ENCODE data around the gene CCDC51. TPM values are rescaled to one million over a fixed set of nuclear protein-coding genes. Genes with fewer than 3 reads are reported as not detected.

Gene CCDC51
- total and polyA plus RNA-seq, 2 of the 13 experiments (the other 11 are each of a cell fraction or from before 2014, with no cell fraction given): 18.1 to 29.4 TPM

DNA sequence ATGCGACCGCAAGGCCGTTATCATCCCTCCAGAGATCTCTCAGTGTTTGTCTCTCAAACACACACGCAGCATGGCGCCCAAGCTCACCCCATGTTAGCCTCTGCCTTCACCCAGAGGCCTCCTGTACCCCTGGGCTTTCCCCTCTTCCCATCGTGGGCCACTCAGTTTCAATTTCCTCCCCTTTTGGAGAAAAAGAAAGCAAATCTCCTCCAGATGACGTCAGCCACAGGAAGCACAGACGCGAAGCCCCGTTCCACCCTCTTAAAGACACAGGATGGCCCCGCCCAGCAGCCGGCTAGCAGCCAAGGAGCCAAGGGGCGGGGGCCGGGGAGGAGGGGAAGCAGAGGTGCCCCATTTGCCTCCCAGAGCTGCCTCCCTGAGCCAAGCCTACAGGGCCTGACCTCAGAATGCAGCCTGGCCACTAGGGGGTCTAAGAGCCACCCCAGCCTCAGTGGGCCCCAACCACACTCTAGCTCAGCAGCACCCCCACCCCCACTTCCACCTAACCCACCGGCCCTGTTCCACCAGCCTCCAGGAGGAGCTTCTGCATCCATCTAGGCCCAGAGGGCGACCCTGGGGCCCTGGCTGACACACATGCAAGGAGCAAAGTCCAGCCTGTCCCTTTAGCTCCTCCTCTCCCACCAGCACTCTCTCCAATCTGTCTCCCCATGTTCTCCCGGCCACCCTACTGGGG, 33.2 kb upstream of the CCDC51 start (continued):
- TF ChIP-seq, protein P1, sequence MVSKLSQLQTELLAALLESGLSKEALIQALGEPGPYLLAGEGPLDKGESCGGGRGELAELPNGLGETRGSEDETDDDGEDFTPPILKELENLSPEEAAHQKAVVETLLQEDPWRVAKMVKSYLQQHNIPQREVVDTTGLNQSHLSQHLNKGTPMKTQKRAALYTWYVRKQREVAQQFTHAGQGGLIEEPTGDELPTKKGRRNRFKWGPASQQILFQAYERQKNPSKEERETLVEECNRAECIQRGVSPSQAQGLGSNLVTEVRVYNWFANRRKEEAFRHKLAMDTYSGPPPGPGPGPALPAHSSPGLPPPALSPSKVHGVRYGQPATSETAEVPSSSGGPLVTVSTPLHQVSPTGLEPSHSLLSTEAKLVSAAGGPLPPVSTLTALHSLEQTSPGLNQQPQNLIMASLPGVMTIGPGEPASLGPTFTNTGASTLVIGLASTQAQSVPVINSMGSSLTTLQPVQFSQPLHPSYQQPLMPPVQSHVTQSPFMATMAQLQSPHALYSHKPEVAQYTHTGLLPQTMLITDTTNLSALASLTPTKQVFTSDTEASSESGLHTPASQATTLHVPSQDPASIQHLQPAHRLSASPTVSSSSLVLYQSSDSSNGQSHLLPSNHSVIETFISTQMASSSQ (IDR thresholded peaks at IDR 0.05; ENCODE audit: low read depth): 0 out of 2 replicates have a peak, but pooled peaks have one; percentile 12
- TF ChIP-seq, protein P1 (CRISPR knock-in tag; IDR thresholded peaks at IDR 0.05; ENCODE audit: borderline replicate concordance): 0 out of 2 replicates have a peak, but pooled peaks have one; percentile 20
- TF ChIP-seq ZNF33B (CRISPR knock-in tag; IDR thresholded peaks at IDR 0.05) (no peak), ZNF383 (CRISPR knock-in tag; IDR thresholded peaks at IDR 0.05; ENCODE audit: borderline replicate concordance) (no peak), AGO1 (IDR thresholded peaks at IDR 0.05; ENCODE audit: low read depth, low read length, poor library complexity, severe bottlenecking) (no peak), KLF12 (CRISPR knock-in tag; IDR thresholded peaks at IDR 0.05; ENCODE audit: borderline replicate concordance) (no peak; the same call in 1 of the 2 replicates), ZMYM2 (CRISPR knock-in tag; IDR thresholded peaks at IDR 0.05) (no peak; the same call in none of the 2 replicates), ZNF678 (CRISPR knock-in tag; IDR thresholded peaks at IDR 0.05) (no peak), ZSCAN9 (CRISPR knock-in tag; IDR thresholded peaks at IDR 0.05; ENCODE audit: borderline replicate concordance) (no peak), ZNF619 (CRISPR knock-in tag; IDR thresholded peaks at IDR 0.05) (peak; percentile 70; the same call in 1 of the 2 replicates), ZNF441 (CRISPR knock-in tag; IDR thresholded peaks at IDR 0.05; ENCODE audit: borderline replicate concordance) (no peak), HIVEP1 (CRISPR knock-in tag; IDR thresholded peaks at IDR 0.05) (no peak; the same call in 1 of the 2 replicates), ZMYM3 (CRISPR knock-in tag; IDR thresholded peaks at IDR 0.05) (no peak; the same call in none of the 2 replicates), ZNF782 (CRISPR knock-in tag; IDR thresholded peaks at IDR 0.05; ENCODE audit: borderline replicate concordance) (no peak), SSRP1 (CRISPR knock-in tag; IDR thresholded peaks at IDR 0.05) (no peak), ELF1 (CRISPR knock-in tag; IDR thresholded peaks at IDR 0.05) (peak; percentile 30; the same call in 1 of the 2 replicates), SMARCE1 (IDR thresholded peaks at IDR 0.05; ENCODE audit: borderline replicate concordance) (no peak), RFXANK (CRISPR knock-in tag; IDR thresholded peaks at IDR 0.05) (no peak)
- TF ChIP-seq, protein P2, sequence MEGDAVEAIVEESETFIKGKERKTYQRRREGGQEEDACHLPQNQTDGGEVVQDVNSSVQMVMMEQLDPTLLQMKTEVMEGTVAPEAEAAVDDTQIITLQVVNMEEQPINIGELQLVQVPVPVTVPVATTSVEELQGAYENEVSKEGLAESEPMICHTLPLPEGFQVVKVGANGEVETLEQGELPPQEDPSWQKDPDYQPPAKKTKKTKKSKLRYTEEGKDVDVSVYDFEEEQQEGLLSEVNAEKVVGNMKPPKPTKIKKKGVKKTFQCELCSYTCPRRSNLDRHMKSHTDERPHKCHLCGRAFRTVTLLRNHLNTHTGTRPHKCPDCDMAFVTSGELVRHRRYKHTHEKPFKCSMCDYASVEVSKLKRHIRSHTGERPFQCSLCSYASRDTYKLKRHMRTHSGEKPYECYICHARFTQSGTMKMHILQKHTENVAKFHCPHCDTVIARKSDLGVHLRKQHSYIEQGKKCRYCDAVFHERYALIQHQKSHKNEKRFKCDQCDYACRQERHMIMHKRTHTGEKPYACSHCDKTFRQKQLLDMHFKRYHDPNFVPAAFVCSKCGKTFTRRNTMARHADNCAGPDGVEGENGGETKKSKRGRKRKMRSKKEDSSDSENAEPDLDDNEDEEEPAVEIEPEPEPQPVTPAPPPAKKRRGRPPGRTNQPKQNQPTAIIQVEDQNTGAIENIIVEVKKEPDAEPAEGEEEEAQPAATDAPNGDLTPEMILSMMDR (CRISPR knock-in tag; IDR thresholded peaks at IDR 0.05): peak; percentile 79
- TF ChIP-seq, protein P3, sequence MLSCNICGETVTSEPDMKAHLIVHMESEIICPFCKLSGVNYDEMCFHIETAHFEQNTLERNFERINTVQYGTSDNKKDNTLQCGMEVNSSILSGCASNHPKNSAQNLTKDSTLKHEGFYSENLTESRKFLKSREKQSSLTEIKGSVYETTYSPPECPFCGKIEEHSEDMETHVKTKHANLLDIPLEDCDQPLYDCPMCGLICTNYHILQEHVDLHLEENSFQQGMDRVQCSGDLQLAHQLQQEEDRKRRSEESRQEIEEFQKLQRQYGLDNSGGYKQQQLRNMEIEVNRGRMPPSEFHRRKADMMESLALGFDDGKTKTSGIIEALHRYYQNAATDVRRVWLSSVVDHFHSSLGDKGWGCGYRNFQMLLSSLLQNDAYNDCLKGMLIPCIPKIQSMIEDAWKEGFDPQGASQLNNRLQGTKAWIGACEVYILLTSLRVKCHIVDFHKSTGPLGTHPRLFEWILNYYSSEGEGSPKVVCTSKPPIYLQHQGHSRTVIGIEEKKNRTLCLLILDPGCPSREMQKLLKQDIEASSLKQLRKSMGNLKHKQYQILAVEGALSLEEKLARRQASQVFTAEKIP (CRISPR knock-in tag; IDR thresholded peaks at IDR 0.05; ENCODE audit: borderline replicate concordance): no peak
- TF ChIP-seq, protein P4, sequence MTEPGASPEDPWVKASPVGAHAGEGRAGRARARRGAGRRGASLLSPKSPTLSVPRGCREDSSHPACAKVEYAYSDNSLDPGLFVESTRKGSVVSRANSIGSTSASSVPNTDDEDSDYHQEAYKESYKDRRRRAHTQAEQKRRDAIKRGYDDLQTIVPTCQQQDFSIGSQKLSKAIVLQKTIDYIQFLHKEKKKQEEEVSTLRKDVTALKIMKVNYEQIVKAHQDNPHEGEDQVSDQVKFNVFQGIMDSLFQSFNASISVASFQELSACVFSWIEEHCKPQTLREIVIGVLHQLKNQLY (CRISPR knock-in tag; IDR thresholded peaks at IDR 0.05): no peak
- TF ChIP-seq, protein P5, sequence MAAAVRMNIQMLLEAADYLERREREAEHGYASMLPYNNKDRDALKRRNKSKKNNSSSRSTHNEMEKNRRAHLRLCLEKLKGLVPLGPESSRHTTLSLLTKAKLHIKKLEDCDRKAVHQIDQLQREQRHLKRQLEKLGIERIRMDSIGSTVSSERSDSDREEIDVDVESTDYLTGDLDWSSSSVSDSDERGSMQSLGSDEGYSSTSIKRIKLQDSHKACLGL (CRISPR knock-in tag; IDR thresholded peaks at IDR 0.05): no peak

All from HepG2 (cell line).